Eye (tissue), 1 donor: ENCODE data around the gene LASP1.
"Not testable (repeated sequence)": the region's sequence is repeated elsewhere in the genome, so short reads cannot be mapped to it uniquely, and the experiment has no call there.

Source experiments
- DNase-seq: peaks from one replicate; pipeline ENCODE4 v3.0.0-alpha.2; 2015

The LASP1 gene

GRCh38 chr17:38940404-38940803 is 70.5 kb downstream of the LASP1 start:
- DNase-seq = no peak

- no peak for DNase-seq
Measured at GRCh38 chr17:38942696-38943334, 73.0 kb downstream of the LASP1 start.

GRCh38 chr17:38943607-38944006 is 73.7 kb downstream of the LASP1 start:
- no peak for DNase-seq

- DNase-seq = peak; percentile 9
Measured at GRCh38 chr17:38947189-38947588, 77.3 kb downstream of the LASP1 start.

GRCh38 chr17:38953800-38954199 is 83.9 kb downstream of the LASP1 start:
- not testable (repeated sequence) for DNase-seq

GRCh38 chr17:38958326-38958725 is 88.5 kb downstream of the LASP1 start:
- DNase-seq = no peak

GRCh38 chr17:38958756-38959155 is 88.9 kb downstream of the LASP1 start:
- DNase-seq = no peak

- DNase-seq = no peak
Measured at GRCh38 chr17:38959508-38959907, 89.7 kb downstream of the LASP1 start.

- DNase-seq = no peak
Measured at GRCh38 chr17:38960402-38960801, 90.5 kb downstream of the LASP1 start.

GRCh38 chr17:38961413-38961812 is 91.6 kb downstream of the LASP1 start:
- no peak for DNase-seq

GRCh38 chr17:38967290-38967738 is 97.5 kb downstream of the LASP1 start, which contains the start of gene FBXO47:
FBXO47 (minus strand) TSS chr17:38967403; CDS start chr17:38963025, 4,378 bp downstream.
- peak; percentile 95 for DNase-seq

GRCh38 chr17:38969281-38969680 is 99.4 kb downstream of the LASP1 start:
- no peak for DNase-seq

- DNase-seq = no peak
Measured at GRCh38 chr17:38970128-38970527, 100.3 kb downstream of the LASP1 start.

- no peak for DNase-seq
Measured at GRCh38 chr17:38970804-38971203, 100.9 kb downstream of the LASP1 start.
